Glutamatergic neuron (in vitro differentiated cells): Measurements from ENCODE around the gene ZSCAN5A. TPM values are rescaled to one million over a fixed set of nuclear protein-coding genes. Genes with fewer than 3 reads are reported as not detected.
A peak's percentile ranks its signal among the peaks of the same experiment; 100 is the strongest.
"Not testable (repeated sequence)": the region's sequence is repeated elsewhere in the genome, so short reads cannot be mapped to it uniquely, and the experiment has no call there.

Experiments
- DNase-seq: peaks from one replicate; pipeline ENCODE4 v3.0.0; 2022
- H3K27ac Mint-ChIP-seq: one replicate; pipeline ENCODE4 v1.8.0; 2020; ENCODE audit warnings: mild to moderate bottlenecking, mixed read lengths, inconsistent platforms; ENCODE audit not compliant: unreplicated experiment
- H3K27me3 Mint-ChIP-seq: one replicate; pipeline ENCODE4 v1.8.0; 2020; ENCODE audit warnings: mild to moderate bottlenecking, moderate library complexity, mixed read lengths, inconsistent platforms; ENCODE audit not compliant: unreplicated experiment
- H3K36me3 Mint-ChIP-seq: one replicate; pipeline ENCODE4 v1.8.0; 2020; ENCODE audit warnings: mild to moderate bottlenecking, mixed read lengths, inconsistent platforms; ENCODE audit not compliant: unreplicated experiment
- H3K4me1 Mint-ChIP-seq: one replicate; pipeline ENCODE4 v1.8.0; 2020; ENCODE audit warnings: mild to moderate bottlenecking, low read depth, mixed read lengths, inconsistent platforms; ENCODE audit not compliant: unreplicated experiment
- H3K4me3 Mint-ChIP-seq: one replicate; pipeline ENCODE4 v1.8.0; 2020; ENCODE audit warnings: mild to moderate bottlenecking, mixed read lengths, inconsistent platforms; ENCODE audit not compliant: unreplicated experiment
- H3K9me3 Mint-ChIP-seq: one replicate; pipeline ENCODE4 v1.8.0; 2020; ENCODE audit warnings: mild to moderate bottlenecking, moderate library complexity, mixed read lengths, inconsistent platforms; ENCODE audit not compliant: unreplicated experiment
- total RNA-seq: library from RNA; stranded (reverse); fragmentation: NEBNext Ultra II Directional; extraction: Animal tissue kit (Norgen Biotek cat#: 25700); gene quantifications from one replicate; pipeline ENCODE4 v1.2.1, GENCODE V29; 2021; ENCODE audit not compliant: unreplicated experiment
- TF ChIP-seq, protein P1 (sequence below): fragments of 200-600 bp; sonication (generic); IDR thresholded peaks from one replicate; pipeline ENCODE4 v1.5.0; 2021; ENCODE audit not compliant: partially characterized antibody, unreplicated experiment

Gene ZSCAN5A
- total RNA-seq, 1 donor from 2014 or later: 13.1 TPM

DNA sequence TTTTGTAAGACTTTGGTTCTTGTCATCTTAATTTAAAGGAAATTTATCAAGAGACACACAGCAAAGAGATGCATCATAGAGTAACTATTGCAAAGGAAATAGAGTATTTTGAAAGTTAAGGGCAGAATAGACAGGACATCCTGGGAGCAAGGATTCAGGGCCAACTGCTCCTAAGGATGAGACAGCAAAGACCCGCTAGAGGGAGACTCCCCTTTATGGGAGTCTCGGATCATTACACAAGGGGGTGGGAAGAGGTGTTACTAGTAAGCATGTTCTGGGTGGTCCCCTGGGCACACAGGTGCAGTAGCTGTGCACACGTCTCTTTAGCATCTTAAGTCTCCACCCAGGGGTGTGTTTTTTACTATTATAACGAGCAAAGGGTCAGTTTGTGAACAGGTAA, 102.9 kb downstream of the ZSCAN5A start:
- no peak for DNase-seq
- no peaks in the 10 kb centered on the region for H3K4me1 Mint-ChIP-seq
- H3K27ac Mint-ChIP-seq: no peak overlapping the region
- TF ChIP-seq, protein P1, sequence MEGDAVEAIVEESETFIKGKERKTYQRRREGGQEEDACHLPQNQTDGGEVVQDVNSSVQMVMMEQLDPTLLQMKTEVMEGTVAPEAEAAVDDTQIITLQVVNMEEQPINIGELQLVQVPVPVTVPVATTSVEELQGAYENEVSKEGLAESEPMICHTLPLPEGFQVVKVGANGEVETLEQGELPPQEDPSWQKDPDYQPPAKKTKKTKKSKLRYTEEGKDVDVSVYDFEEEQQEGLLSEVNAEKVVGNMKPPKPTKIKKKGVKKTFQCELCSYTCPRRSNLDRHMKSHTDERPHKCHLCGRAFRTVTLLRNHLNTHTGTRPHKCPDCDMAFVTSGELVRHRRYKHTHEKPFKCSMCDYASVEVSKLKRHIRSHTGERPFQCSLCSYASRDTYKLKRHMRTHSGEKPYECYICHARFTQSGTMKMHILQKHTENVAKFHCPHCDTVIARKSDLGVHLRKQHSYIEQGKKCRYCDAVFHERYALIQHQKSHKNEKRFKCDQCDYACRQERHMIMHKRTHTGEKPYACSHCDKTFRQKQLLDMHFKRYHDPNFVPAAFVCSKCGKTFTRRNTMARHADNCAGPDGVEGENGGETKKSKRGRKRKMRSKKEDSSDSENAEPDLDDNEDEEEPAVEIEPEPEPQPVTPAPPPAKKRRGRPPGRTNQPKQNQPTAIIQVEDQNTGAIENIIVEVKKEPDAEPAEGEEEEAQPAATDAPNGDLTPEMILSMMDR: no peak
- H3K27me3 Mint-ChIP-seq: peaks cover 4% of the 10 kb centered on the region
- H3K9me3 Mint-ChIP-seq: peaks cover 4% of the 10 kb centered on the region
- H3K4me3 Mint-ChIP-seq: no peak overlapping the region
- no peaks in the 10 kb centered on the region for H3K36me3 Mint-ChIP-seq

DNA sequence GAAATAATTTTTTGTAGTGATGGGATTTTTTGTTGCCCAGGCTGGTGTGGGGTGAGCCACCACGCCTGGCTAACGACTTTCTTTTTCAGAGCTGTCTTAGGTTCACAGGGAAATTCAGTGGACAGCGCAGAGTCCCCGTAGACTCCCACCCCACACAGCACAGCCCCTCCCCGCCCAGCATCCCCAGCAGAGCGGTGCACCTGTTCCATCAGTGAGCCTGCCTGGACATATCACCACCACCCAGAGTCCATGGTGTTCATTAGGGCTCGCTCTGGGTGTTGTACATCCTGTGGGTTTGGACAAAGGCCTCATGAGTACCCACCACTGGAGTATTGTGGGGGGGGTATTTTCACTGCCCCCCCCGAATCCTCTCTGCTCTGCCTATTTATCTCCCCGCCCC, 104.6 kb downstream of the ZSCAN5A start:
- not testable (repeated sequence) for H3K27me3 Mint-ChIP-seq, H3K4me1 Mint-ChIP-seq, H3K27ac Mint-ChIP-seq, H3K4me3 Mint-ChIP-seq, H3K36me3 Mint-ChIP-seq, DNase-seq, H3K9me3 Mint-ChIP-seq

- H3K9me3 Mint-ChIP-seq: peaks cover 6% of the 10 kb centered on the region
- peaks cover 2% of the 10 kb centered on the region for H3K27me3 Mint-ChIP-seq
- DNase-seq: no peak
- no peak overlapping the region for H3K4me3 Mint-ChIP-seq
- no peaks in the 10 kb centered on the region for H3K36me3 Mint-ChIP-seq
- TF ChIP-seq, protein P1: no peak
- H3K4me1 Mint-ChIP-seq: no peaks in the 10 kb centered on the region
- no peak overlapping the region for H3K27ac Mint-ChIP-seq
Measured at GRCh38 chr19:56209091-56209490, 105.5 kb downstream of the ZSCAN5A start.

DNA sequence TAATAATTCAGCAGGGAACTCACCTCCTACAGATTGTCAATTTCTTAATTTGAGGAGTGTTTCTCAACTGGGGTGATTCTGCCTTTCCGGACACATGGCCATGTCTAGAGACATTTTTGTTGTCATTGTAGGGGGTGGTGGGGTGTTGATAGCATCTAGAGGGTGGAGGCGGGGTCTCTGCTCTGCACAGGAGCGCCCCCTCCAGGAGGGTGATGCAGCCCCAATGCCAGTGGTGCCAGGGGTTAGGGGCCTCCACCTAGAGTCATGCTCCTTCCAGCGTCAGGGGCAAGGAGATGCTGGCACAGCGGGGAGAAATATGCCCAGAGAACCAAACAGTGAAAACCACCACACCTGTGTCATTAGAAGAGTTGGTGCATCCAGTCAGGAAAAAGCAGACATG, 107.1 kb downstream of the ZSCAN5A start:
- DNase-seq, H3K9me3 Mint-ChIP-seq, H3K4me3 Mint-ChIP-seq, H3K27me3 Mint-ChIP-seq, H3K27ac Mint-ChIP-seq, H3K36me3 Mint-ChIP-seq, H3K4me1 Mint-ChIP-seq: not testable (repeated sequence)

DNA sequence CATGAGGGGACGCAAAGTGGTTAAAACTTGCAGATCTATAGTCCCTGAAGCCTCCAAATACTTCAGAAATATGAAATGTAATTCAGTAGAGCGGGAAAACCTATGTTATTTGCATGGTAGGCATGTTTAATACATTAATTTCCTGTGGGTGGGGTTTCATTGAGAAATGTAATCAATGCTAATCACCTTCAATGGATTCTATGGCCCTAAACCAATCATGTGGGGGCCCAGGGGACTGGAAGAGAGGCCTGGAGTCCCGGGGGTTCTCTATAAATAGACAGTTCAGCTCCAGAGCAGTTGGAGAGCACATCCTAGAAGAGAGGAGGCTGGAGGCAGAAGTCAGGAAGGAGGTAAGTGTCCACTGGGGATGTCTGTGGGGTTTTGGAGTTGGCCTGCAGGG, 112.7 kb downstream of the ZSCAN5A start, which contains the start of gene ZSCAN5C:
Gene ZSCAN5C (plus strand): TSS at position 301 of the 400 bp plus-strand sequence. CDS start 3,641 bp downstream, outside the sequence.
- no peaks in the 10 kb centered on the region for H3K36me3 Mint-ChIP-seq
- DNase-seq: peak; percentile 32
- H3K4me1 Mint-ChIP-seq: peaks cover 6% of the 10 kb centered on the region
- TF ChIP-seq, protein P1: no peak
- H3K27me3 Mint-ChIP-seq: no peaks in the 10 kb centered on the region
- peaks cover 1% of the 10 kb centered on the region for H3K9me3 Mint-ChIP-seq
- no peak within 1 kb of the TSS for H3K27ac Mint-ChIP-seq
- peak within 1 kb of the TSS; percentile 51 for H3K4me3 Mint-ChIP-seq

- Mint-ChIP-seq H3K27ac (no peak overlapping the region), H3K4me3 (no peak overlapping the region), H3K27me3 (no peaks in the 10 kb centered on the region), H3K4me1 (peaks cover 6% of the 10 kb centered on the region), H3K9me3 (peaks cover 2% of the 10 kb centered on the region), H3K36me3 (no peaks in the 10 kb centered on the region)
- no peak for DNase-seq
- TF ChIP-seq, protein P1: no peak
Measured at GRCh38 chr19:56199687-56200086, 115.0 kb downstream of the ZSCAN5A start.

DNA sequence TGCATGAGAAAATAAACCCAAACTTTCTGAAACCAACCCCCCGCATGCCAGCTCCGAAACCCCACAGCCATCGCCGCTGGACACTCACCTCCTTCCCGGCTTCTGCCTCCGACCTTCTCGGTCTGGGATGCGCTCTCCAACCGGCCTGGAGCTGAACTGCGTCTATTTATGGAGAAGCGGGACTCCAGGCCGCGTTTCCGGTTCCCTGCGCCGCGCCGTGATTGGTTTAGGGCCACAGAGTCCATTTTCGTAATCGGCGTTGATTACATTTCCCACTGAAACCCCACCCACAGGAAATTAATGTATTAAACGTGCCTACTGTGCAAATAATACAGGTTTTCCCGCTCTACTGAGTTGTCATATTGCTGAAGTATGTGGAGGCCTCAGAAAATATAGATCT, 117.0 kb downstream of the ZSCAN5A start, which contains the start of gene ZSCAN5B:
Gene ZSCAN5B (minus strand): TSS at position 138 of the 400 bp plus-strand sequence. CDS start 4,731 bp downstream, outside the sequence.
- DNase-seq, H3K4me3 Mint-ChIP-seq, H3K36me3 Mint-ChIP-seq, H3K27ac Mint-ChIP-seq, H3K27me3 Mint-ChIP-seq, H3K4me1 Mint-ChIP-seq, H3K9me3 Mint-ChIP-seq: not testable (repeated sequence)
